Hepatocyte (in vitro differentiated cells): ENCODE data around the gene TBC1D17.

Experiments used
- EZH2 ChIP-seq: fragments of 200-600 bp; sonication (generic); IDR thresholded peaks from 2 replicates; pipeline ENCODE4 v1.6.1; 2016; ENCODE audit warnings: antibody characterized with exemption, mild to moderate bottlenecking, borderline replicate concordance
- EZH2phosphoT487 ChIP-seq: fragments of 200-600 bp; sonication (generic); IDR thresholded peaks from one replicate; pipeline ENCODE4 v1.6.1; 2018; ENCODE audit warnings: antibody characterized with exemption, mild to moderate bottlenecking, low read depth, moderate library complexity; ENCODE audit not compliant: unreplicated experiment, severe bottlenecking

DNA sequence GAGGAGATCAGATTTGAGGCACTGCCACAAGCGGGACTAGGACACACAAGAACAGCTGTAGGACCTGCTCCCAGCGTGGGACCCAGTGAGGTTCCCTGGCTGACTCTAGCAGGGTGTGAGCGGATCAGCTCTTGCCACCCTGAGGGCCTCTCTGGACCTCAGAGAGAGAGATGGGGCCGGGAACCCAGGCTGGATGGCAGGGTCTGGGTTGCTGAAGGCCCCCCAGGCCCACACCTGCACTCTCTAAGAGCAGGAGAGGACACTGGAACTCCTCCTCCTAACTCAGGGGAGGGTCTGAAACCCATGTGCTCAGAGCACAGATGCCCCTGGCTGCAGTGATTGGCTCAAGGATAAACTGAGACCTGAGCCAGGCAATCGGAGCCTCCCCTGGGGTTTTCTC, 32.7 kb downstream of the TBC1D17 start:
- TF ChIP-seq EZH2, result no peak
- no peak for TF ChIP-seq EZH2phosphoT487
